ENCODE results near the gene C2orf42.

GRCh38 chr2:70144443-70145143 lies 46.2 kb downstream of the C2orf42 start:
- TF ChIP-seq CTCF (conservative IDR thresholded peaks at IDR 0.05; ENCODE audit: low read depth, low read length) (no peak), EZH2phosphoT487 (IDR thresholded peaks at IDR 0.05; ENCODE audit: borderline replicate concordance, low read length) (no peak)
